WTC11 (cell line): ENCODE data around the gene COQ9.

Source experiments
- TF ChIP-seq, protein P1 (sequence below): fragments of 200-600 bp; IDR thresholded peaks from 2 replicates; pipeline ENCODE4 v1.8.0; 2022; ENCODE audit warnings: antibody characterized with exemption
- TF ChIP-seq, protein P2 (sequence below): sonication (generic); formaldehyde crosslinking; IDR thresholded peaks from 2 replicates; pipeline ENCODE4 v1.8.1; 2022; ENCODE audit warnings: low read depth, mild to moderate bottlenecking, moderate library complexity, missing genetic modification reagents, borderline replicate concordance

DNA sequence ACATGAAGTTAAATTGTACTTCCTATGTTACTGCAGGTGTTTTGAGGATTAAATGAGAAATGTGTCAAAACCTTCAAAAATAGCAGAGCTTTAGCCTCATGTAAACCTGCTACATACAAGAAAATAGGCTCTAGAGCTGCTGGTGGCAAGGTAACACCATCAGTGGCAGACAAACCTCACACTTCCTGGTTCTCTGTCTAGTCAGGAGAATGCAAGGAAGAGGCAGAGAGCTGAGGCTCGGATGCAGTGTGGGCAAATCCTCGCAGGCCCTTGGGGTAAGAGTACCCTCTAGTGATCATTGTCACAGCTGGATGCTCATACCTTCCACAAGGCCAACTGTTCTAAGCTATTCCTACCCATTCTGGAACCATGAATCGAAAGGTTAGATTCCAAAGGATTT is 14.3 kb upstream of the COQ9 start:
- TF ChIP-seq, protein P1, sequence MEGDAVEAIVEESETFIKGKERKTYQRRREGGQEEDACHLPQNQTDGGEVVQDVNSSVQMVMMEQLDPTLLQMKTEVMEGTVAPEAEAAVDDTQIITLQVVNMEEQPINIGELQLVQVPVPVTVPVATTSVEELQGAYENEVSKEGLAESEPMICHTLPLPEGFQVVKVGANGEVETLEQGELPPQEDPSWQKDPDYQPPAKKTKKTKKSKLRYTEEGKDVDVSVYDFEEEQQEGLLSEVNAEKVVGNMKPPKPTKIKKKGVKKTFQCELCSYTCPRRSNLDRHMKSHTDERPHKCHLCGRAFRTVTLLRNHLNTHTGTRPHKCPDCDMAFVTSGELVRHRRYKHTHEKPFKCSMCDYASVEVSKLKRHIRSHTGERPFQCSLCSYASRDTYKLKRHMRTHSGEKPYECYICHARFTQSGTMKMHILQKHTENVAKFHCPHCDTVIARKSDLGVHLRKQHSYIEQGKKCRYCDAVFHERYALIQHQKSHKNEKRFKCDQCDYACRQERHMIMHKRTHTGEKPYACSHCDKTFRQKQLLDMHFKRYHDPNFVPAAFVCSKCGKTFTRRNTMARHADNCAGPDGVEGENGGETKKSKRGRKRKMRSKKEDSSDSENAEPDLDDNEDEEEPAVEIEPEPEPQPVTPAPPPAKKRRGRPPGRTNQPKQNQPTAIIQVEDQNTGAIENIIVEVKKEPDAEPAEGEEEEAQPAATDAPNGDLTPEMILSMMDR: no peak
- TF ChIP-seq, protein P2, sequence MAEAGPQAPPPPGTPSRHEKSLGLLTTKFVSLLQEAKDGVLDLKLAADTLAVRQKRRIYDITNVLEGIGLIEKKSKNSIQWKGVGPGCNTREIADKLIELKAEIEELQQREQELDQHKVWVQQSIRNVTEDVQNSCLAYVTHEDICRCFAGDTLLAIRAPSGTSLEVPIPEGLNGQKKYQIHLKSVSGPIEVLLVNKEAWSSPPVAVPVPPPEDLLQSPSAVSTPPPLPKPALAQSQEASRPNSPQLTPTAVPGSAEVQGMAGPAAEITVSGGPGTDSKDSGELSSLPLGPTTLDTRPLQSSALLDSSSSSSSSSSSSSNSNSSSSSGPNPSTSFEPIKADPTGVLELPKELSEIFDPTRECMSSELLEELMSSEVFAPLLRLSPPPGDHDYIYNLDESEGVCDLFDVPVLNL (CRISPR knock-in tag): no peak
